ENCODE measurements around the gene EFCAB5. TPM values are rescaled to one million over a fixed set of nuclear protein-coding genes. Genes with fewer than 3 reads are reported as not detected.

The EFCAB5 gene
- total and polyA plus RNA-seq, 7 experiments from 2014 or later: 0.25 to 2.4 (median 1.0) TPM; not detected in 1

GRCh38 chr17:29906969-29907368 lies 34.5 kb upstream of the EFCAB5 start:
- H3K36me3 Mint-ChIP-seq: peaks cover 5 to 34% (median 17%) of the 10 kb centered on the region in 5 donors
- POLR2A ChIA-PET: interaction anchor here (0.6 kb wide), 1 partner anchor 315 kb away, joined by 5 read pairs; no protein-coding TSS in a partner anchor
- peaks cover 19 to 58% (median 49%) of the 10 kb centered on the region in 7 donors for H3K4me1 Mint-ChIP-seq
- H3K9me3 Mint-ChIP-seq: peaks cover 0 to 12% (median 0%) of the 10 kb centered on the region in 11 donors
- CTCF ChIA-PET: no interaction called here
- H3K36me3 ChIP-seq (ENCODE audit: control insufficient read depth in 2 of 3, insufficient read depth in 3 of 3, low read length in 3 of 3): no peaks in the 10 kb centered on the region
- H3K4me3 Mint-ChIP-seq: peak overlapping the region in 1 of 10 donors; percentile 26
- H3K27ac Mint-ChIP-seq: peak overlapping the region in 1 of 9 donors; percentile 41
- DNase-seq (no peak), ATAC-seq (no peak)
- H3K27me3 Mint-ChIP-seq: no peaks in the 10 kb centered on the region
- no peak overlapping the region for H3K4me3 ChIP-seq (ENCODE audit: low read length)
- H3K4me1 ChIP-seq (ENCODE audit: control insufficient read depth in 2 of 2, insufficient read depth in 2 of 2, low read length in 2 of 2): peaks cover 0 to under 1% of the 10 kb centered on the region in 2 donors
- intact Hi-C loops (cut with micrococcal nuclease): no loop called here
- no peaks in the 10 kb centered on the region for H3K27me3 ChIP-seq (ENCODE audit: control insufficient read depth in 2 of 2, insufficient read depth in 2 of 2, low read length in 2 of 2)
- H3K9me3 ChIP-seq (ENCODE audit: control insufficient read depth in 2 of 3, low read length in 3 of 3): no peaks in the 10 kb centered on the region
- no peak overlapping the region for H3K27ac ChIP-seq (ENCODE audit: low read depth, low read length)

- Mint-ChIP-seq H3K27ac (no peak overlapping the region), H3K36me3 (peaks cover 5 to 31% (median 17%) of the 10 kb centered on the region in 5 donors), H3K9me3 (peaks cover 0 to 12% (median 0%) of the 10 kb centered on the region in 11 donors), H3K4me3 (no peak overlapping the region), H3K4me1 (peaks cover 15 to 43% (median 32%) of the 10 kb centered on the region in 7 donors), H3K27me3 (no peaks in the 10 kb centered on the region)
- CTCF ChIA-PET: interaction anchor here (0.6 to 1.0 kb wide), 4 partner anchors 12 to 991 kb away, joined by 3 to 4 read pairs (median 3); no protein-coding TSS in a partner anchor
- H3K27me3 ChIP-seq (ENCODE audit: control insufficient read depth in 2 of 2, insufficient read depth in 2 of 2, low read length in 2 of 2): no peaks in the 10 kb centered on the region
- H3K36me3 ChIP-seq (ENCODE audit: control insufficient read depth in 2 of 3, insufficient read depth in 3 of 3, low read length in 3 of 3): no peaks in the 10 kb centered on the region
- DNase-seq (no peak), ATAC-seq (no peak)
- no peak overlapping the region for H3K4me3 ChIP-seq (ENCODE audit: low read length)
- H3K9me3 ChIP-seq (ENCODE audit: control insufficient read depth in 2 of 3, low read length in 3 of 3): no peaks in the 10 kb centered on the region
- no peaks in the 10 kb centered on the region for H3K4me1 ChIP-seq (ENCODE audit: control insufficient read depth in 2 of 2, insufficient read depth in 2 of 2, low read length in 2 of 2)
- H3K27ac ChIP-seq (ENCODE audit: low read depth, low read length): no peak overlapping the region
- intact Hi-C loops (cut with micrococcal nuclease): no loop called here
- POLR2A ChIA-PET: no interaction called here
These were observed 32.0 kb upstream of the EFCAB5 start for GRCh38 chr17:29909236-29910003.

DNA sequence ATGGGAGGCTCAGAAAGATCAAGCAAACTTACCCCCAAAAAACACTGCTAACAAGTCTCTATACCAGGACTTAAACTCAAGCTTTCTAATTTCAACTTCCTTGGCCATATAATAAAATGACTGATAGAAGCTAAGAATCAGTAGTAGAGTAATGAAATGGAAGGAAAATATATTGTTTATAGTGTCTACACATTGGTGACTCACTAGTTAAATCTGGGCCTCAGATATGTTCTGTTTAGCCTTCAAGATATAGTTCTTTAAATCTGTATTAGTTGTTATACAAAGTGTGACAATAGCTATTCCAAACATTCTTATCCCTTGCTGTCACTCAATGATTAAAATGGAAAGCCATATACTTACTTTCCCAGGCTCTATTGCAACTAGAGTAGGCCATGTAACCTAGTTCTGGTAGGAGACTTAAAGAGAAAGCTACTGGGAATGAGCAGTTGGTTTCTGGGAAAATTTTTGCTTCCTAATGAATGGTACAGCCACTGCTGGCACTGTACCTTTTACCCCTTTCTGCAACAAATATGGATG lies 29.7 kb upstream of the EFCAB5 start:
- Mint-ChIP-seq H3K9me3 (peaks cover 0 to 6% (median 0%) of the 10 kb centered on the region in 11 donors), H3K4me1 (peaks cover 5 to 44% (median 20%) of the 10 kb centered on the region in 7 donors), H3K36me3 (peaks cover 0 to 17% (median 6%) of the 10 kb centered on the region in 5 donors), H3K27ac (no peak overlapping the region), H3K4me3 (no peak overlapping the region), H3K27me3 (no peaks in the 10 kb centered on the region)
- ChIA-PET POLR2A (interaction anchor here (0.6 kb wide), 1 partner anchor 298 kb away, joined by 3 read pairs; no protein-coding TSS in a partner anchor), CTCF (no interaction called here)
- Histone ChIP-seq H3K4me3 (ENCODE audit: low read length) (no peak overlapping the region), H3K27ac (ENCODE audit: low read depth, low read length) (no peak overlapping the region), H3K36me3 (ENCODE audit: control insufficient read depth in 2 of 3, insufficient read depth in 3 of 3, low read length in 3 of 3) (no peaks in the 10 kb centered on the region), H3K27me3 (ENCODE audit: control insufficient read depth in 2 of 2, insufficient read depth in 2 of 2, low read length in 2 of 2) (no peaks in the 10 kb centered on the region), H3K4me1 (ENCODE audit: control insufficient read depth in 2 of 2, insufficient read depth in 2 of 2, low read length in 2 of 2) (no peaks in the 10 kb centered on the region), H3K9me3 (ENCODE audit: control insufficient read depth in 2 of 3, low read length in 3 of 3) (no peaks in the 10 kb centered on the region)
- no peak for ATAC-seq
- intact Hi-C loops (cut with micrococcal nuclease): no loop called here
- no peak for DNase-seq

GRCh38 chr17:29914819-29915537 lies 26.5 kb upstream of the EFCAB5 start:
- no peaks in the 10 kb centered on the region for H3K36me3 ChIP-seq (ENCODE audit: control insufficient read depth in 2 of 3, insufficient read depth in 3 of 3, low read length in 3 of 3)
- H3K9me3 Mint-ChIP-seq: no peaks in the 10 kb centered on the region
- no peaks in the 10 kb centered on the region for H3K27me3 Mint-ChIP-seq
- no peak overlapping the region for H3K4me3 ChIP-seq (ENCODE audit: low read length)
- intact Hi-C loops (cut with micrococcal nuclease): no loop called here
- no peaks in the 10 kb centered on the region for H3K27me3 ChIP-seq (ENCODE audit: control insufficient read depth in 2 of 2, insufficient read depth in 2 of 2, low read length in 2 of 2)
- H3K36me3 Mint-ChIP-seq: peaks cover 0 to 10% (median 0%) of the 10 kb centered on the region in 5 donors
- ChIA-PET POLR2A (interaction anchor here (0.7 kb wide), 1 partner anchor 9 kb away, joined by 3 read pairs; no protein-coding TSS in a partner anchor), CTCF (no interaction called here)
- H3K4me1 ChIP-seq (ENCODE audit: control insufficient read depth in 2 of 2, insufficient read depth in 2 of 2, low read length in 2 of 2): no peaks in the 10 kb centered on the region
- no peak overlapping the region for H3K27ac ChIP-seq (ENCODE audit: low read depth, low read length)
- H3K4me1 Mint-ChIP-seq: peaks cover 14 to 55% (median 25%) of the 10 kb centered on the region in 7 donors
- H3K4me3 Mint-ChIP-seq: no peak overlapping the region
- ATAC-seq: no peak
- no peaks in the 10 kb centered on the region for H3K9me3 ChIP-seq (ENCODE audit: control insufficient read depth in 2 of 3, low read length in 3 of 3)
- no peak for DNase-seq
- no peak overlapping the region for H3K27ac Mint-ChIP-seq

- ATAC-seq (no peak), DNase-seq (no peak)
- Histone ChIP-seq H3K9me3 (ENCODE audit: control insufficient read depth in 2 of 3, low read length in 3 of 3) (no peaks in the 10 kb centered on the region), H3K4me1 (ENCODE audit: control insufficient read depth in 2 of 2, insufficient read depth in 2 of 2, low read length in 2 of 2) (no peaks in the 10 kb centered on the region), H3K27me3 (ENCODE audit: control insufficient read depth in 2 of 2, insufficient read depth in 2 of 2, low read length in 2 of 2) (no peaks in the 10 kb centered on the region), H3K27ac (ENCODE audit: low read depth, low read length) (no peak overlapping the region), H3K4me3 (ENCODE audit: low read length) (no peak overlapping the region), H3K36me3 (ENCODE audit: control insufficient read depth in 2 of 3, insufficient read depth in 3 of 3, low read length in 3 of 3) (no peaks in the 10 kb centered on the region)
- POLR2A ChIA-PET: interaction anchor here (0.8 kb wide), 1 partner anchor 101 kb away, joined by 3 read pairs; no protein-coding TSS in a partner anchor
- H3K4me1 Mint-ChIP-seq: peaks cover 17 to 40% (median 26%) of the 10 kb centered on the region in 7 donors
- intact Hi-C loops (cut with micrococcal nuclease): no loop called here
- no peak overlapping the region for H3K4me3 Mint-ChIP-seq
- no peaks in the 10 kb centered on the region for H3K9me3 Mint-ChIP-seq
- peaks cover 0 to 5% (median 5%) of the 10 kb centered on the region in 5 donors for H3K36me3 Mint-ChIP-seq
- CTCF ChIA-PET: no interaction called here
- no peaks in the 10 kb centered on the region for H3K27me3 Mint-ChIP-seq
- H3K27ac Mint-ChIP-seq: no peak overlapping the region
These were observed 23.4 kb upstream of the EFCAB5 start for GRCh38 chr17:29918016-29918415.

GRCh38 chr17:29918922-29919856 lies 22.2 kb upstream of the EFCAB5 start:
- no peaks in the 10 kb centered on the region for H3K27me3 Mint-ChIP-seq
- DNase-seq (no peak), ATAC-seq (no peak)
- peaks cover 17 to 40% (median 26%) of the 10 kb centered on the region in 7 donors for H3K4me1 Mint-ChIP-seq
- H3K4me1 ChIP-seq (ENCODE audit: control insufficient read depth in 2 of 2, insufficient read depth in 2 of 2, low read length in 2 of 2): no peaks in the 10 kb centered on the region
- no peaks in the 10 kb centered on the region for H3K36me3 ChIP-seq (ENCODE audit: control insufficient read depth in 2 of 3, insufficient read depth in 3 of 3, low read length in 3 of 3)
- no peaks in the 10 kb centered on the region for H3K27me3 ChIP-seq (ENCODE audit: control insufficient read depth in 2 of 2, insufficient read depth in 2 of 2, low read length in 2 of 2)
- no peaks in the 10 kb centered on the region for H3K9me3 Mint-ChIP-seq
- H3K4me3 ChIP-seq (ENCODE audit: low read length): no peak overlapping the region
- H3K27ac Mint-ChIP-seq: peak overlapping the region in 4 of 9 donors; percentile 34 to 66 (median 41)
- H3K4me3 Mint-ChIP-seq: no peak overlapping the region
- peaks cover 0 to 5% (median 5%) of the 10 kb centered on the region in 5 donors for H3K36me3 Mint-ChIP-seq
- intact Hi-C loops (cut with micrococcal nuclease): no loop called here
- ChIA-PET POLR2A (interaction anchor here (0.6 to 1.2 kb wide), 2 partner anchors 11 to 1797 kb away, joined by 3 to 4 read pairs; partner anchors contain the start of gene SSH2), CTCF (interaction anchor here (1.0 to 2.0 kb wide), 4 partner anchors 12 to 306 kb away, joined by 3 to 15 read pairs (median 4); partner anchors contain the start of gene SSH2)
- no peak overlapping the region for H3K27ac ChIP-seq (ENCODE audit: low read depth, low read length)
- no peaks in the 10 kb centered on the region for H3K9me3 ChIP-seq (ENCODE audit: control insufficient read depth in 2 of 3, low read length in 3 of 3)

Measured in naive thymus-derived CD4-positive, alpha-beta T cell (primary cell).